Muscle of leg (tissue), 11 donors: ENCODE measurements around the gene IL1RAPL2. TPM values are rescaled to one million over a fixed set of nuclear protein-coding genes. Genes with fewer than 3 reads are reported as not detected.
"Not testable (repeated sequence)": the region's sequence is repeated elsewhere in the genome, so short reads cannot be mapped to it uniquely, and the experiment has no call there.

Experiments used
- DNase-seq: peaks from one replicate; pipeline ENCODE4 v3.0.0; 2013
- H3K27ac ChIP-seq: one replicate; pipeline ENCODE4 v1.5.1; 2013; ENCODE audit warnings: mild to moderate bottlenecking, low read length, control low read depth
- H3K27me3 ChIP-seq: one replicate; pipeline ENCODE4 v1.6.1; 2013; ENCODE audit warnings: low read length; ENCODE audit not compliant: control insufficient read depth, insufficient read depth
- H3K36me3 ChIP-seq: one replicate; pipeline ENCODE4 v1.6.1; 2013; ENCODE audit warnings: low read length; ENCODE audit not compliant: control insufficient read depth, insufficient read depth
- H3K4me1 ChIP-seq: one replicate; pipeline ENCODE4 v1.6.1; 2013; ENCODE audit warnings: low read length; ENCODE audit not compliant: control insufficient read depth, insufficient read depth
- H3K4me3 ChIP-seq: one replicate; pipeline ENCODE4 v1.5.1; 2013; ENCODE audit warnings: low read length, control low read depth
- H3K9me3 ChIP-seq: replicated peaks from 2 replicates; pipeline ENCODE4 v1.6.1; 2013; ENCODE audit warnings: low read depth, low read length; ENCODE audit not compliant: control insufficient read depth
- WGBS: methylation state at CpG from one replicate; pipeline ENCODE4 v1.1.5; 2013; ENCODE audit warnings: missing lambda C conversion rate; ENCODE audit not compliant: insufficient coverage; 5-methylcytosine and 5-hydroxymethylcytosine counted together
- polyA plus RNA-seq, 8 donors: library from polyadenylated mRNA; unstranded; fragments of 120-200 nt; gene quantifications; one replicate each; pipeline versions ENCODE4 v1.2.1 to v1.2.3, GENCODE V29; 2013; ENCODE audit warnings: inconsistent platforms in 1 of 8, low replicate concordance in 1 of 8; ENCODE audit not compliant: insufficient read length in 8 of 8, insufficient read depth in 1 of 8
- total RNA-seq: library from RNA; stranded (reverse); fragments of 120-200 nt; gene quantifications from one replicate; pipeline ENCODE4 v1.2.4, GENCODE V29; 2013

IL1RAPL2 gene
- total and polyA plus RNA-seq, 9 donors, result 1.7 to 3.9 (median 3.0) TPM

DNA sequence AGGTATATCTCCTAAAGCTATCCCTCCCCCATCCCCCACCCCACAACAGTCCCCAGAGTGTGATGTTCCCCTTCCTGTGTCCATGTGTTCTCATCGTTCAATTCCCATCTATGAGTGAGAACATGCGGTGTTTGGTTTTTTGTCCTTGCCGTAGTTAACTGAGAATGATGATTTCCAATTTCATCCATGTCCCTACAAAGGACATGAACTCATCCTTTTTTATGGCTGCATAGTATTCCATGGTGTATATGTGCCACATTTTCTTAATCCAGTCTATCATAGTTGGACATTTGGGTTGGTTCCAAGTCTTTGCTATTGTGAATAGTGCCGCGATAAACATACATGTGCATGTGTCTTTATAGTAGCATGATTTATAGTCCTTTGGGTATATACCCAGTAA, 348.7 kb downstream of the IL1RAPL2 start:
- not testable (repeated sequence) for H3K9me3 ChIP-seq, H3K27me3 ChIP-seq, H3K4me3 ChIP-seq, H3K27ac ChIP-seq, H3K36me3 ChIP-seq, DNase-seq, H3K4me1 ChIP-seq
- no CpG with 5 or more reads among the region's 5 CpGs for WGBS

DNA sequence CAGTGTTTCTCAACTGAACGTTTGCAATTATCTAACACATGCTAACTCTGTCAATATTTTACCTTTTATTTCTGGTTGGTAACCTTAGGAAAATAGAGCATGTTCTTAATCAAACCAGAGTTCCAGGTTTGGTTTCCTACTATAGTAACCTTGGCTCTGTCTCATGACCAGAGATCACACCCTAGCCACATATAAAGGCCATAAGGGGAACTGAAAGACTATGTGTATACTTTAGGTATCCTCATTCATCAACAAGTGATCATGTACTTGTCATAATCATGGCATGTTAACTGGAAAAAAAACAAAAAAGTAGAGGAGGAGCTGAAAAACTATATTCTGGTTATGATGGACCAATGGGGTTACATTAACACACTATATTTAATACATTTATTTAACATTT, 352.1 kb downstream of the IL1RAPL2 start:
- Histone ChIP-seq H3K27me3 (peaks cover 3% of the 10 kb centered on the region), H3K36me3 (no peaks in the 10 kb centered on the region), H3K27ac (no peak overlapping the region), H3K9me3 (peaks cover 2% of the 10 kb centered on the region), H3K4me1 (no peaks in the 10 kb centered on the region), H3K4me3 (no peak overlapping the region)
- DNase-seq, result no peak
- no CpG with 5 or more reads among the region's 1 CpG for WGBS

DNA sequence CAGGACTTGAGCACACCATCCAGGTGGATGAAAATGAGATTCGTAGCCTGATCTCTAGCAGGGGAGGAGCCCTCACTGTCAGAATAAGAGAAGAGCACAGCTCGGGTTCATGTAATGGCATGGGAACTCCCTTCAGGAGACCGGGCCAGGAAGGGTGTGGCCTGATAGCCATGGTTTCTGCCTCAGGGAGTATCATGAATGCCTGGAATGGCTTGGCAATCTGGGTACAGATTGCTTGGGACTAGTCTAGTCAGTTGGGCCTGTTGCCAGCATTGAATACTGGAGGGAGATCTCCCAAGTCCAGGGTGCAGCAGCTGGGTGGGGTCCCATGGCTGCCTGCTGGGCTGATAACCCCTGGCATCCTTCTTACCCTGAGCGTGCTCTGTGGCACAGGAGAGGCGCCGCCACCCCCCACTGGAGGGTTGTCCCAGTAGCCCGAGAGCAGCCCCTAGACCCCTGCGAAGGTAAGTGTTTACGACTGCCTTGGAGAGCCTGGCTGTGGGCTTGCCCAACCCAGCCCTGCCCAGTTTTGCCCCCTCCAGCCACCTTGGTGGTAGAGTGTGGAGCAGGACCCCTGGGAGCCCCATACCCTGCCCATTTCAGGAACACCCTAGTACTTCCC, 355.7 kb downstream of the IL1RAPL2 start:
- Histone ChIP-seq H3K4me1 (no peaks in the 10 kb centered on the region), H3K36me3 (no peaks in the 10 kb centered on the region), H3K9me3 (peaks cover 2% of the 10 kb centered on the region), H3K27ac (no peak overlapping the region), H3K4me3 (no peak overlapping the region), H3K27me3 (peaks cover 3% of the 10 kb centered on the region)
- WGBS, result 84% methylated on average over 6 of the region's 9 CpGs
- peak; percentile 3 for DNase-seq

- Histone ChIP-seq H3K36me3 (no peaks in the 10 kb centered on the region), H3K4me3 (no peak overlapping the region), H3K4me1 (no peaks in the 10 kb centered on the region), H3K27ac (no peak overlapping the region), H3K9me3 (peaks cover 2% of the 10 kb centered on the region), H3K27me3 (peaks cover 3% of the 10 kb centered on the region)
- 8% methylated on average over 5 of the region's 7 CpGs for WGBS
- peak; percentile 57 for DNase-seq
These were observed 356.2 kb downstream of the IL1RAPL2 start for GRCh38 chrX:104922206-104922621.

DNA sequence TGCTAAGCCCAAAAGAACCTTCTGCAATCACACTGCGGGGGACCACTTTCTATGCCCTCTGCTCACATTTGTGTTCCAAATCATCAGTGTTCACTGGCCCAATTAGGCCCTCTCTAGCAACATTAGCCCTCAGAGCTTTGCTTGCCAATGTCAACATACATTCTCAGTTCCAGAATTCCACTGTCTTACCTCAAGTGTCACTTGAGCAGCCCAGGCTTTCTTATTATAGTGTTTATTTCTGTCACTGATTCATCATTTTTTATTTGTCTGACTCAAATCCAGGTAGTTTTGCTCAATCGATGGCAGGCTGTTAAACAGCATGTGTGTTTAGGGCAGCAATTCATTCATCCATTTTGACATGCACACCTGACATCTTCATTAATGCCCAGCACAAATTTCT, 363.3 kb downstream of the IL1RAPL2 start:
- 73% methylated on average over 2 of the region's 2 CpGs for WGBS
- Histone ChIP-seq H3K4me1 (no peaks in the 10 kb centered on the region), H3K27me3 (peaks cover 4% of the 10 kb centered on the region), H3K4me3 (no peak overlapping the region), H3K27ac (no peak overlapping the region), H3K36me3 (no peaks in the 10 kb centered on the region), H3K9me3 (no peaks in the 10 kb centered on the region)
- no peak for DNase-seq

DNA sequence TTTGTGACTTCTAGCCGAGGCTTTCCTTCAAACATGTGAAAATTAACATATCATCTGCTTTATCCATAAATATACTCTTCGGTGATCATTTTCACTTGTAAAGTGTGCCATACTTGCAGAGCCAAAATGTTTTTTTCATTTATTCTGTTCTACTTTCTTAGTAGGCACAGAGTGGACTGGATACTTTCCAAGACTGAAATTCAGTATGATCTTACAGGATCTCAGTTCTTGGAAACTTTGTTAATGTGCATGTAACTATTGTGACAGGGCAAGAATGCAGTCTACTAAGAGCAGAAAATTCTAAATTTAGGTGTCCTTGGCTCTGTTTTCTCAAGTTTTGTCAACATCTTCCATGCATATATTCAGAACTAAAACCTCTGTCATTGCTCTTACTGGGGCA, 369.6 kb downstream of the IL1RAPL2 start:
- Histone ChIP-seq H3K4me1 (no peaks in the 10 kb centered on the region), H3K27ac (no peak overlapping the region), H3K4me3 (no peak overlapping the region), H3K27me3 (peaks cover 2% of the 10 kb centered on the region), H3K9me3 (no peaks in the 10 kb centered on the region), H3K36me3 (no peaks in the 10 kb centered on the region)
- no CpG with 5 or more reads among the region's 2 CpGs for WGBS
- peak; percentile 55 for DNase-seq

DNA sequence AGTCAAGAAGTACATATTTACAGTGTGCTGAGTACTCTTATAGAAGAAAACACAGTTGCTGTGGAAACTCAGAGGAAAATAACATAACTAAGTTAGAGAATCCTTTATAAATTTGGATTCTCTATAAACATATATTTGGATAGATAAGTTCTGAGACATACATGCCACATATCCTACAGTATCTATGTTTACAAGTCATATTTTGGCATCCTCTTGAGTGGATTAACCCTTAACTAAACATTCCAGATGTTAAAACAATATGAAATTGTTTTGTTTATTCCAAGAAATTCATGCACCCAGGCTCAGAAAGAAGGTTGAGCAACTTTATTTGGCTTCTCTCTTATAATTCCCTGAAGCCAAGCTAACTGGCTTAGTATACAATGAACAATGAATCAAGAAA, 387.3 kb downstream of the IL1RAPL2 start:
- no peak overlapping the region for H3K27ac ChIP-seq
- DNase-seq, result peak; percentile 57
- no peak overlapping the region for H3K4me3 ChIP-seq
- H3K4me1 ChIP-seq, result no peaks in the 10 kb centered on the region
- no peaks in the 10 kb centered on the region for H3K9me3 ChIP-seq
- H3K27me3 ChIP-seq, result peaks cover 8% of the 10 kb centered on the region
- no peaks in the 10 kb centered on the region for H3K36me3 ChIP-seq

GRCh38 chrX:104961926-104962325, 395.9 kb downstream of the IL1RAPL2 start:
- WGBS, result 33% methylated on average over 1 of the region's 1 CpG
- Histone ChIP-seq H3K4me3 (no peak overlapping the region), H3K4me1 (no peaks in the 10 kb centered on the region), H3K27ac (no peak overlapping the region), H3K9me3 (no peaks in the 10 kb centered on the region), H3K36me3 (no peaks in the 10 kb centered on the region), H3K27me3 (peaks cover 5% of the 10 kb centered on the region)
- DNase-seq, result no peak

GRCh38 chrX:104968241-104968640, 402.2 kb downstream of the IL1RAPL2 start:
- no peak overlapping the region for H3K27ac ChIP-seq
- peaks cover 3% of the 10 kb centered on the region for H3K27me3 ChIP-seq
- DNase-seq, result no peak
- no peaks in the 10 kb centered on the region for H3K36me3 ChIP-seq
- no peaks in the 10 kb centered on the region for H3K4me1 ChIP-seq
- no peak overlapping the region for H3K4me3 ChIP-seq
- no peaks in the 10 kb centered on the region for H3K9me3 ChIP-seq

DNA sequence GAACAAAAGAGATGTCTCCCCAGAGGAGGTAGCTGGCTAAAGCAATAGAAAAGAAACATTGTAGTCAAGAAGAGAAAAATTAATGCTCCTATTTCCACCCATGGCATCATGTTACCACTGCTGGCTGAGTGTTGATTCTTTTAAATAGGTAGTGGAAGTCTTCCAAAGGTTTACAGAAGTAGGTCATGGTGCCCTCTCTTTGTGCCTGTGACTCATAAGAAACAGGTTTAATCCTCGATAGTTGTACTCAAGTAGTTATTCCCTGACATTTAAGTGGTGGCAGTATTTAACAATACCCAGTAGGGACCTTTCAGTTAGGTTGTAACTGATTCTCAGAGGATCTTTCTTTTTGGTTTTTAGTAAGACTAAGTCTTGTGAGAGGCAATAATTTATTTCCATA, 406.7 kb downstream of the IL1RAPL2 start:
- H3K4me1 ChIP-seq, result no peaks in the 10 kb centered on the region
- H3K9me3 ChIP-seq, result no peaks in the 10 kb centered on the region
- no peak overlapping the region for H3K4me3 ChIP-seq
- H3K27ac ChIP-seq, result no peak overlapping the region
- H3K36me3 ChIP-seq, result no peaks in the 10 kb centered on the region
- H3K27me3 ChIP-seq, result peaks cover 10% of the 10 kb centered on the region
- WGBS, result no CpG with 5 or more reads among the region's 1 CpG
- no peak for DNase-seq

DNA sequence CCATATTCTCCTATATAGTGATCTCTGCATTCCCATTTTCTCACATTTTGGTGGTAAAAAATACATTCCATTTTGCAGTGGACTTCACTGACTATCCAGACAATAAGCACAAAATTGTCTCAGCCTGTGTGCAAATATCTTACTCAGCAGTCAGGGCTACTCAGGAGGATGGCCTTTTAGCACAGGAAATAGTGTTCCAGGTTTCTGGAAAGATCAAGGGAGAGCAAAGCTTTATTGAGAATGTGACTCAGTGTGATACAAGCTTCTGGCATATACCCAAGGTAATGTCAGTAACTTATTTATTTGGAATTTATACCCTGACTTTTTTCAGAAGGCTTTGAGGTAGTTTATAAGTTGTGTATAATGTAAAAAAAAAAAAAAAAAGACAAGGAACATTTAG, 421.1 kb downstream of the IL1RAPL2 start:
- no peak overlapping the region for H3K4me3 ChIP-seq
- H3K27me3 ChIP-seq, result peaks cover 2% of the 10 kb centered on the region
- H3K36me3 ChIP-seq, result no peaks in the 10 kb centered on the region
- no peak for DNase-seq
- H3K27ac ChIP-seq, result no peak overlapping the region
- H3K9me3 ChIP-seq, result no peaks in the 10 kb centered on the region
- H3K4me1 ChIP-seq, result no peaks in the 10 kb centered on the region
